HG03432 (cell line): ENCODE results near the gene IL1RN.

Experiments
- ATAC-seq: cut with Tn5 transposase; IDR thresholded peaks from one replicate; pipeline ENCODE4 v1.9.1; 2021; ENCODE audit warnings: mild to moderate bottlenecking, moderate library complexity; ENCODE audit not compliant: unreplicated experiment

Gene IL1RN

GRCh38 chr2:113172721-113173541 is 45.5 kb downstream of the IL1RN start:
- no peak for ATAC-seq

GRCh38 chr2:113173542-113174375 is 46.4 kb downstream of the IL1RN start, which contains the start of gene PSD4:
PSD4 (plus strand) TSS chr2:113173971; CDS start chr2:113182457, 8,486 bp downstream.
- ATAC-seq, result peak; percentile 86

DNA sequence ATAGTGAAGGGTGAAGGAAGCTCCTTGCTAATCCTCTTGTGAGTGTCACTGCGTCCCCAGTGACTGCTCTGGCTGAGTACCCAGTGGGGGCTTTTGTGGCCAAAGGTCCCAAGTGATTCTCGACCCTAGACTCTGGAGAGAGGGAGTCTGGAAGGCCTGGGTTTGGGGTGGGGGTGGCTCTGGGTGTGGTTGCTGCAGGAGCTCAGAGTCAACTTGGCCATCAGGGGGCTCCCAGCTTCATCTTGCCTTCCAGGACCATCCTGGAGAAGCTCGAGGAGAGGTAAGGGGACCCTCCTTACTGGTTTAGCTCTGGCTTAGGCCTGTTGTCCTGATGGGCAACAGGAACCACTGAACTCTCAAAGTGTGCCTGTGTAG is 47.0 kb downstream of the IL1RN start:
- ATAC-seq, result no peak

- ATAC-seq, result peak; percentile 72
Measured at GRCh38 chr2:113175042-113175628, 47.7 kb downstream of the IL1RN start.

GRCh38 chr2:113175736-113176695 is 48.6 kb downstream of the IL1RN start:
- no peak for ATAC-seq

GRCh38 chr2:113176696-113177355 is 49.4 kb downstream of the IL1RN start:
- ATAC-seq, result no peak

GRCh38 chr2:113178069-113178746 is 50.8 kb downstream of the IL1RN start:
- ATAC-seq, result no peak

GRCh38 chr2:113178891-113179290 is 51.5 kb downstream of the IL1RN start:
- no peak for ATAC-seq

- ATAC-seq, result no peak
Measured at GRCh38 chr2:113179446-113180045, 52.1 kb downstream of the IL1RN start.

DNA sequence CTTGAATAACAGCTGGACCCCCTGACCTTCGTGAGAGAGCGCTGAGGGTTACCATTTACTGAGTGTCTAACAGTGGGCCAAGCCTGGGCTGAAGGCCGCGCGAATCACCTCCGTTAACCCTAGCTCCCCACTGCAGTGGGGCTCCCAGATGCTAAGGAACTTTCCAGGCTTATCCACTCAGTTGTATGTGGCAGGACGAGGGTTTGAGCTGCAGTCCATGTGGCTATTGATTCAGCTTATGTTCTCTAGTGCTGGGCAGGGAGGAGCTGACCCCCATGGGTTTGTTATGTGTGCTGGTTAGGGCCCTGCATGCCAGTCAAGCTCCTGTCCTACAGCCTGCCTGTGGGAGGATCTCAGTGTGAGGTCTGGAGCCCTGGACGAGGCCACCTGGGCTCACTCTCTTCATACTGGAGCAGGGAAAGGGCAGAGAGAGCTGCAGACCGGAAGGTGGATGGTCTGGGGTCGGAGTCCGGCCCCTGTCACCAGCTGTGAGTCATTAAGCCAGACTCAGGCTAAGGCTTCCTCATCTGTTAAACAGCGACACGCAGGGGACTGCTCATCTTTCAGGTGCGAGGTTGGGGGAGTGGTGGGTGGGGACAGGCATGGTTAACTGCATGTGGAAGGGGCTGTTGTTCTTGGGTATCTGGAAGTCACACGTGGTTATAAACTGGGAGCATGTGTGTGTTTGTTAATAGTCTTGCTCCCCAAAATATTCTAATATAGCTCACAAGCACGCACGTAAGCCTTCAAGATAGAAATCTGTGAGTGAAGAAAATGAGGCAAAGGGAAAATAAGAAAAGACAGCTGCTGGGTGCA is 52.9 kb downstream of the IL1RN start:
- ATAC-seq, result no peak

DNA sequence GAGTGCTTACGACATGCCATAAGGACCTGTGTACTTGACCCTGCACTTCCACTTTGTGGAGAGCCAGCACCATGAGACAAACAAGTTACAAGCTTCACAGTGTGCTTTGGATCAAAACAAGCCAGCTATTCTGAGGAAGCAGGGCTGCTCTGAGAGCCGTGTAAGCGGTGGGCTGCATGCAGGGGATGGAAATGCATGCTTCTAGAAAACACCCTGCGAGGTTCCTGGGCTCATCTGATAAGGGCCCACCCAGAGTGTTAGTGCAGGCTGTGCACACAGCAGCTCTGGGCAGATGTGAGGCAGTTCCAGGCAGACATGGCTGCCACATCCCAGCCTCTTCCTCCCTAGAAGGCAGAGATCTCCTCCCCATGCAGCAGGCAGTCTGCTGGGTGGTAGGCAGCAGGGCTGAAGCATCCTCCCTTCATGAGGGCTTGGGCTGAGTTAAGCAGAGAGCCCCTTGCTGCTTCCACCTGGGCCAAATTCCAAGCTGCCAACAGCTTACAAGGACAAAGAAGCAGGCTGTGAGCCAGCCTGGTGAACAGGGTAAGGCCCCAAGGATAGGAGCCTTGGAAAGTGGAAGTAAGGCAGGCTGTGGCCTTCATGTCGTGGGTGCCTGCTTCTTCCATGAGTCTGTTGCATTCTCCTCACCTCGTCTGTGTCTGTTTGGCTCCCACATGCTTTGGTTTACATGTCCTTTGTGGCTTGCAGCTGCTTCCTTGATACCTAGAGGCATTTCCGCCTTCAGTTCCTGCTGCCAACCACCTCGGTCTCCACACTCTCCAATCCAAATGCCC is 54.1 kb downstream of the IL1RN start:
- ATAC-seq, result no peak

DNA sequence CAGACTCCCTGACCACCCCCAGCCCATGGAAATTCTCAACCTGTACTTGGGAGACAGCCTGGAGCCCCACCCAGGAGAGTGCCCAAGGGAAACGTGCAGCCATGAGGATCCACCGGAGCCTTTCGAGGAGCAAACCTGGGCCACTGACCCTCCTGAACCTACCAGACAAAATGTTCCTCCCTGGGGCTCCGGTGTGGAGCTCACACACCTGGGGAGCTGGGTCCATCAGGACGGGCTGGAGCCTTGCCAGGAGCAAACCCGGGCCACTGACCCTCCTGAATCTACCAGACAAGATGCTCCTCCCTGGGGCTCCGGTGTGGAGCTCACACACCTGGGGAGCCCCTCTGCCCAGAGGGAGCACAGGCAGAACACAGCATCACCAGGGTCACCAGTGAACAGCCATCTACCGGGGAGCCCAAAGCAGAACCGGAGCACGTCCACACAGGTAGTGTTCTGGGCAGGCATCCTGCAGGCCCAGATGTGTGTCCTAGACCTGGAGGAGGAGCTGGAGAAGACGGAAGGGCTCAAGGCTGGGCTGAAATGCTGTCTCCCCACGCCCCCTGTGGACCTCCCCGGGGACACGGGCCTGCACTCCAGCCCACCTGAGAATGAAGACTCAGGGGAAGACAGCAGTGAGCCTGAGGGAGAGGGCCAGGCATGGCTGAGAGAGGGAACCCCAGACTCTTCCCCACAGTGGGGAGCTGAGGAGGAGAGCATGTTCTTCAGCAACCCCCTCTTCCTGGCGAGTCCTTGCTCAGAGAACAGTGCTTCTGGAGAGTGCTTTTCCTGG is 55.3 kb downstream of the IL1RN start:
- no peak for ATAC-seq

- no peak for ATAC-seq
Measured at GRCh38 chr2:113183264-113183663, 55.9 kb downstream of the IL1RN start.
